Common myeloid progenitor, CD34-positive (primary cell): ENCODE results near the gene SERPINA1.

ENCODE experiments used
- CTCF ChIA-PET: fragments of 350-600 bp; sonication (Branson Sonifier 250); formaldehyde crosslinking; loops from one replicate; lab custom pipeline; 2021; ENCODE audit warnings: antibody characterized with exemption; lab: Charles Lee
- POLR2A ChIA-PET: fragments of 350-600 bp; sonication (Branson Sonifier 250); formaldehyde crosslinking; loops from one replicate; lab custom pipeline; 2021; ENCODE audit warnings: antibody characterized with exemption; lab: Charles Lee
- DNase-seq, 3 donors: peaks; one replicate each; pipeline versions ENCODE4 v3.0.0 to v3.0.0-alpha.2; 2013
- H3K27ac ChIP-seq, 2 experiments: 1 replicate in 1 of 2; 2 replicates in 1 of 2; pipeline ENCODE4 v1.7.0; 2013; ENCODE audit warnings: inconsistent platforms in 2 of 2, low read length in 2 of 2, mild to moderate bottlenecking in 2 of 2, low read depth in 1 of 2, moderate library complexity in 1 of 2; ENCODE audit not compliant: severe bottlenecking in 2 of 2, insufficient read depth in 1 of 2, poor library complexity in 1 of 2
- H3K27me3 ChIP-seq, 5 experiments: replicated peaks in 2 of 5; 1 replicate in 3 of 5; 2 replicates in 2 of 5; pipeline versions ENCODE4 v1.6.1 to v1.7.0; 2013; ENCODE audit warnings: low read length in 4 of 5, mild to moderate bottlenecking in 2 of 5, moderate library complexity in 2 of 5, inconsistent platforms in 1 of 5; ENCODE audit not compliant: insufficient read depth in 5 of 5, control insufficient read depth in 4 of 5
- H3K36me3 ChIP-seq, 4 experiments: 1 replicate in 2 of 4; 2 replicates in 2 of 4; pipeline versions ENCODE4 v1.6.1 to v1.7.0; 2013; ENCODE audit warnings: low read length in 3 of 4, control low read depth in 1 of 4, mild to moderate bottlenecking in 1 of 4; ENCODE audit not compliant: control insufficient read depth in 4 of 4, insufficient read depth in 4 of 4
- H3K4me1 ChIP-seq, 4 experiments: 1 replicate in 3 of 4; 2 replicates in 1 of 4; pipeline versions ENCODE4 v1.6.1 to v1.7.1; 2013; ENCODE audit warnings: low read length in 3 of 4, mild to moderate bottlenecking in 3 of 4, control low read depth in 1 of 4, inconsistent platforms in 1 of 4, moderate library complexity in 1 of 4; ENCODE audit not compliant: control insufficient read depth in 4 of 4, insufficient read depth in 4 of 4; ENCODE audit errors: control extremely low read depth in 1 of 4
- H3K4me3 ChIP-seq, 7 experiments: 1 replicate in 4 of 7; 2 replicates in 3 of 7; pipeline versions ENCODE4 v1.5.1 to v1.7.0; 2013; ENCODE audit warnings: mild to moderate bottlenecking in 7 of 7, low read length in 6 of 7, moderate library complexity in 6 of 7, inconsistent platforms in 2 of 7, low read depth in 2 of 7, control low read depth in 1 of 7; ENCODE audit not compliant: insufficient read depth in 4 of 7, control insufficient read depth in 1 of 7; ENCODE audit errors: extremely low read depth in 1 of 7
- H3K9me3 ChIP-seq, 5 experiments: 1 replicate in 4 of 5; 2 replicates in 1 of 5; pipeline versions ENCODE4 v1.6.1 to v1.7.1; 2013; ENCODE audit warnings: low read length in 4 of 5, mild to moderate bottlenecking in 2 of 5, inconsistent platforms in 1 of 5, low read depth in 1 of 5, moderate library complexity in 1 of 5; ENCODE audit not compliant: control insufficient read depth in 4 of 5, insufficient read depth in 2 of 5; ENCODE audit errors: control extremely low read depth in 1 of 5
- WGBS: methylation state at CpG from one replicate; pipeline ENCODE4 v1.1.5; 2013; ENCODE audit not compliant: insufficient coverage; 5-methylcytosine and 5-hydroxymethylcytosine counted together

Gene SERPINA1

GRCh38 chr14:94338023-94338422 lies 50.4 kb downstream of the SERPINA1 start:
- no peak overlapping the region for H3K4me3 ChIP-seq
- H3K27me3 ChIP-seq = peaks cover 0 to 6% (median 0%) of the 10 kb centered on the region in 5 experiments
- no peak overlapping the region for H3K27ac ChIP-seq
- peaks cover 0 to 3% (median 0%) of the 10 kb centered on the region in 4 experiments for H3K4me1 ChIP-seq
- H3K9me3 ChIP-seq = no peaks in the 10 kb centered on the region
- ChIA-PET POLR2A (no interaction called here), CTCF (no interaction called here)
- H3K36me3 ChIP-seq = no peaks in the 10 kb centered on the region
- WGBS = 100% methylated on average over 1 of the region's 2 CpGs
- no peak for DNase-seq

- Histone ChIP-seq H3K4me3 (no peak overlapping the region), H3K27ac (no peak overlapping the region), H3K4me1 (peaks cover 0 to 3% (median 0%) of the 10 kb centered on the region in 4 experiments), H3K9me3 (no peaks in the 10 kb centered on the region), H3K36me3 (no peaks in the 10 kb centered on the region), H3K27me3 (peaks cover 0 to 6% (median 0%) of the 10 kb centered on the region in 5 experiments)
- WGBS = 86% methylated on average over 5 of the region's 6 CpGs
- DNase-seq = no peak
- ChIA-PET CTCF (no interaction called here), POLR2A (no interaction called here)
These were observed 51.1 kb downstream of the SERPINA1 start for GRCh38 chr14:94337274-94337673.

- no peak for DNase-seq
- POLR2A ChIA-PET = no interaction called here
- H3K27ac ChIP-seq = no peak overlapping the region
- CTCF ChIA-PET = no interaction called here
- no peak overlapping the region for H3K4me3 ChIP-seq
- H3K4me1 ChIP-seq = no peaks in the 10 kb centered on the region
- 100% methylated on average over 3 of the region's 4 CpGs for WGBS
- H3K9me3 ChIP-seq = no peaks in the 10 kb centered on the region
- no peaks in the 10 kb centered on the region for H3K36me3 ChIP-seq
- peaks cover 0 to 6% (median 2%) of the 10 kb centered on the region in 5 experiments for H3K27me3 ChIP-seq
These were observed 53.5 kb downstream of the SERPINA1 start for GRCh38 chr14:94334872-94335271.

DNA sequence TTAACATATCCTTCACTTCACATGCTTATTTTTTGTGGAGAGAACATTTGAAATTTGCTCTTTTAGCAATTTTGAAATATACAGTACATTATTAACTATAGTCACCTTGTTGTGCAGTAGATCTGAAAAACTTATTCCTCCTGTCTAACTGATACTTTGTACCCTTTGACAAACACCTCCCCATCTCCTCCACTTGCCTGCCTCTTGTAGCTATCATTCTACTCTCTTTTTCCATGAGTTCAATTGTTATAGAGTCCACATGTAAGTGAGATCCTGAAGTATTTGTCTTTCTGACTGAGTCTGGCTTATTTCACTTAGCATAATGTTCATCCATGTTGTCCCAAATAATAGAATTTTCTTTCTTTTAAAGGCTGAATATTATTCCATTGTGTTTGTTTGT lies 55.8 kb downstream of the SERPINA1 start:
- ChIA-PET CTCF (no interaction called here), POLR2A (no interaction called here)
- Histone ChIP-seq H3K4me3 (no peak overlapping the region), H3K27me3 (peaks cover 0 to 6% (median 3%) of the 10 kb centered on the region in 5 experiments), H3K27ac (no peak overlapping the region), H3K4me1 (no peaks in the 10 kb centered on the region), H3K36me3 (no peaks in the 10 kb centered on the region), H3K9me3 (no peaks in the 10 kb centered on the region)
- no peak for DNase-seq

GRCh38 chr14:94332063-94332583 lies 56.3 kb downstream of the SERPINA1 start:
- CTCF ChIA-PET = no interaction called here
- H3K9me3 ChIP-seq = no peaks in the 10 kb centered on the region
- no peak for DNase-seq
- no peak overlapping the region for H3K27ac ChIP-seq
- H3K27me3 ChIP-seq = peaks cover 0 to 6% (median 3%) of the 10 kb centered on the region in 5 experiments
- H3K4me1 ChIP-seq = no peaks in the 10 kb centered on the region
- no peak overlapping the region for H3K4me3 ChIP-seq
- 73% methylated on average over 4 of the region's 7 CpGs for WGBS
- POLR2A ChIA-PET = no interaction called here
- H3K36me3 ChIP-seq = no peaks in the 10 kb centered on the region

DNA sequence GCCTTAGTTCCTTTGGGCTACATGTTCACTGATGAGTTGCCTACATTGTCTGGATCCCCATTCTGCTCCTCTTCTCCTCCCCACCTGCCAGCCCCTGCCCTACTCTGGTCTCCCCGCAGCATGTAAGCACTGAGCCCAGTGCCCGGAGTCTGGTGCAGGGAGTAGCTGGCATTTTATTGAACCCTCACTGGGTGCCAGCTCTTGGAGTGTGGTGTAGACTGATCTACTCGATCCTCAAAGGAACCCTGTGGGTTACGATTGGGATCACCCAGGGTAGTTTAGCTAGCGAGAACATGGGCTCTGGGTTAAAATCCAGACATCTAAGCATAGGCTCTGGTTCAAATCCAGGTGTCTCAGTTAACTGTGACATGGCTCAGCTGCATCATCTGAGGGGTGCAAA lies 56.9 kb downstream of the SERPINA1 start:
- ChIA-PET CTCF (no interaction called here), POLR2A (no interaction called here)
- Histone ChIP-seq H3K36me3 (no peaks in the 10 kb centered on the region), H3K27ac (no peak overlapping the region), H3K4me3 (no peak overlapping the region), H3K9me3 (peaks cover 0 to 3% (median 0%) of the 10 kb centered on the region in 5 experiments), H3K4me1 (no peaks in the 10 kb centered on the region), H3K27me3 (peaks cover 0 to 6% (median 3%) of the 10 kb centered on the region in 5 experiments)
- no peak for DNase-seq
- WGBS = 100% methylated on average over 5 of the region's 5 CpGs

DNA sequence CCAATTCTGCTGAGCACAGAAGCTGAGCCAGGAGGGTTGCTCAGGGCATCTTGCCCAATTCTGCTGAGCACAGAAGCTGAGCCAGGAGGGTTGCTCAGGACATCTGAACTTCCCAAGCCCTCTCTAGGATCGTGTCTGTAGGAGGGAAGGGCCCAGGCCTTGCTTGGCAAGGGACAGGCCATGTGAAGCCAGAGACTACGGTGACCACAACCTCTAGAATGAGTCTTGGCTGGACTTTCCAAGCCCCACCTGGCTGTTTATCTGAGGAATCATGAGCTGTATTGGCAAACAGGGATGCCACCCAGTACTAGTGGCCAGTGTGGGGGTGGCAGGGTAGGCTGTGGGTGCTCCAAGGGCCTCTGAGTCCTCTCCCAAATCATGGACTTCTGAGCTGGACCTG lies 57.5 kb downstream of the SERPINA1 start:
- H3K9me3 ChIP-seq = peaks cover 0 to 5% (median 0%) of the 10 kb centered on the region in 5 experiments
- no peak overlapping the region for H3K27ac ChIP-seq
- H3K4me3 ChIP-seq = no peak overlapping the region
- no peaks in the 10 kb centered on the region for H3K4me1 ChIP-seq
- CTCF ChIA-PET = no interaction called here
- POLR2A ChIA-PET = no interaction called here
- 83% methylated on average over 2 of the region's 2 CpGs for WGBS
- DNase-seq = no peak
- no peaks in the 10 kb centered on the region for H3K36me3 ChIP-seq
- H3K27me3 ChIP-seq = peaks cover 0 to 6% (median 3%) of the 10 kb centered on the region in 5 experiments
